LNCAP (cell line): ENCODE measurements around the gene GPR161.

Experiments
- CTCF ChIP-seq: fragments of 450-650 bp; IDR thresholded peaks from 2 replicates; pipeline ENCODE4 v1.5.1; 2017; ENCODE audit warnings: mild to moderate bottlenecking

Gene GPR161

GRCh38 chr1:168032029-168032428 lies 104.7 kb downstream of the GPR161 start:
- no peak for TF ChIP-seq CTCF

DNA sequence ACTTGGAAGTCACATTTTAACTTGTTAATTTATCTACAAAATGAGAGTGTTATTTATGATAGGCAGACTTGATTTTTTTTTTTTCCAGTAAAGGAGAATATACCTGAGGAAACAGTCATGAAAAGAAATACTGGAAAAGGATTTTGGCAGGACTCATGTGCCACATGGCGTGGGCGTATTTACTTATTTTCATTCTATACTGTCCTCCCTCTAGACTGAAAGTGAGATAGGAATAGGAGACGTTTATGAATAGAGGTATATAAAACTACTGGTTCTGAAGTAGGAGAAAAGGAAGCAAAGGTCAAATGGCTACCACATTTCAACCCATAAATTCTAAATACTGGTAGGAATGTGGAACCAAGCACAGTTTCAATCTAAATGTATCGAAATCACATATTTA lies 105.1 kb downstream of the GPR161 start:
- no peak for TF ChIP-seq CTCF

GRCh38 chr1:168031198-168031597 lies 105.5 kb downstream of the GPR161 start:
- TF ChIP-seq CTCF = no peak
